Hepatic stellate cell (primary cell): ENCODE results near the gene PARD6G.
A peak's percentile ranks its signal among the peaks of the same experiment; 100 is the strongest.

Source experiments
- DNase-seq: peaks from one replicate; pipeline ENCODE4 v3.0.0; 2011; ENCODE audit warnings: low spot score

The PARD6G gene

DNA sequence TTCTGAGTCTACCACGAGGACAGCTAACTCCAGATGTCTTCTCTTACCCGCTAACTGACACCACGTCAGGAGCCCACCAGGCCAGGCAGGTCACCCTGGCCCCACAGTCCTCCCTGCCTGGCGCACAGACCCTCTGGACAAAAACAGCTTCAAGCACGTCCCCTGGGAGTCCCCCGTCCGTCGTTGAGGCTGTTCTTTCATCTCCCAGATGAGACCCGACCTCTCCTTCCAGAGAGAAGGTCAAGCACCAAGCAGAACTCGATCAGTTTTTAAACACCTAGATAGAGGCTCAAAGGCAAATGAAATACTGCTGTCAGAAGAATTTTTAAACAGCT lies 57.8 kb downstream of the PARD6G start:
- no peak for DNase-seq

GRCh38 chr18:80188643-80189530 lies 58.4 kb downstream of the PARD6G start:
- DNase-seq = no peak

GRCh38 chr18:80187956-80188642 lies 59.2 kb downstream of the PARD6G start:
- DNase-seq = no peak

GRCh38 chr18:80185545-80185944 lies 61.8 kb downstream of the PARD6G start:
- DNase-seq = no peak

DNA sequence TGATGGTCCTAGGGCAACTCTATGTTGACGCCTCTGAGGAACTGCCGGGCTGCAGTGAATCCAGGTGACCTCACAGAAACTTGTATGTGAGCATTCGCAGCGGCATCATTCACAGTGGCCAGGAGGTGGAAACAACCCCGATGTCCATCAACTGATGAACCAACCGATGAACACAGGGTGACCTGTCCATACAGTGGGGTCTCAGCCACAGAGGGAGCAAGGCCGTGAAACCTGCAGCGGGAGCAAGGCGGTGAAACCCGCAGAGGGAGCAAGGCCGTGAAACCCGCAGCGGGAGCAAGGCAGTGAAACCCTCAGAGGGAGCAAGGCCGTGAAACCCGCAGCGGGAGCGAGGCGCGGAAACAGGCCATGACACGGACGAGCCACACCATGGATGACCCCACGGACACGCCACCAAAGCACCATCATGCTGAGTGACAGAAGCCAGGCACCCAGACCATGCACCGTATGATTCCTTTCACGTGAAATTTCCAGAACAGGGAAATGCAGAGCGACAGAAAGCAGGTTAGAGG lies 63.0 kb downstream of the PARD6G start:
- DNase-seq = no peak

- no peak for DNase-seq
Measured at GRCh38 chr18:80183273-80184050, 63.9 kb downstream of the PARD6G start.

- DNase-seq = no peak
Measured at GRCh38 chr18:80182855-80183254, 64.5 kb downstream of the PARD6G start.

DNA sequence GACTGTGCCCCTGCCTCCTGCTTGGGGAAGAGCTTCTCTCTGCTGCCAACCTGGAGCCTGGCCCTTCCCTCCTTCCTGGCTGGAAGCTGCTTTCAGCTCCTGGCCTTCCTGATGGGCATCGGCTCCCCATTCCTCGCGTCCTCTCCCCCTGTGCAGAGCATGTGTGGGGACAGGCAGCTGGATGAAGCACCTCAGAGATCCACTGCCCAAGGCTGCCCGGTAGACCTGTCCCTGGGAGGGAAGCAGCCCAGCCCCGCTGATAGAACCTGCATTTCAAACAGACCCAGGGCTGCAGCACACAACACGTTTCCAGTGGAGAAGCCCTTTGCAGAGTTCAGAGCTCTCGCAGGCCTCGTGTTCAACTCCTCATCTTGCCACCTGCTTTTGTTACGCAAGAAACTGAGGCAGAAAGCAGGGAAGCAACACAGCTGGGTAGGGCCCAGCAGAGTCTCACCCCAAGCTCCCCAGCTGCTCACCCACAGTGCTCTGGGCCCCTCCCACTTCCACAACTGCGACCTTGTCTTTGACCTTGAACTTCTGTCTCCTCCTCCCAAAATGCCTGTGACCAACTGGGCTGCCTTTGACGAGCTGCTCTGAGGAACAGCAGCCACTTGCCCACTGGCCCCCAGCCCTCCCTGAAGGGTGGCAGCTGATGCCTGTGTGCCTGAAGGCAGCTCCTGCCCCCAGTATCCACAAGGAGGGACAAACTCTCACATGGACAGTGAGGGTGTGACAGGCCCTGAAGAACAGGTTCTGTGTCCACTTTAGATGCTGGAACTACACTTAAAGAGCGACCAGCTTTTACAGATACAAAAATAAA lies 65.5 kb downstream of the PARD6G start:
- DNase-seq = no peak

DNA sequence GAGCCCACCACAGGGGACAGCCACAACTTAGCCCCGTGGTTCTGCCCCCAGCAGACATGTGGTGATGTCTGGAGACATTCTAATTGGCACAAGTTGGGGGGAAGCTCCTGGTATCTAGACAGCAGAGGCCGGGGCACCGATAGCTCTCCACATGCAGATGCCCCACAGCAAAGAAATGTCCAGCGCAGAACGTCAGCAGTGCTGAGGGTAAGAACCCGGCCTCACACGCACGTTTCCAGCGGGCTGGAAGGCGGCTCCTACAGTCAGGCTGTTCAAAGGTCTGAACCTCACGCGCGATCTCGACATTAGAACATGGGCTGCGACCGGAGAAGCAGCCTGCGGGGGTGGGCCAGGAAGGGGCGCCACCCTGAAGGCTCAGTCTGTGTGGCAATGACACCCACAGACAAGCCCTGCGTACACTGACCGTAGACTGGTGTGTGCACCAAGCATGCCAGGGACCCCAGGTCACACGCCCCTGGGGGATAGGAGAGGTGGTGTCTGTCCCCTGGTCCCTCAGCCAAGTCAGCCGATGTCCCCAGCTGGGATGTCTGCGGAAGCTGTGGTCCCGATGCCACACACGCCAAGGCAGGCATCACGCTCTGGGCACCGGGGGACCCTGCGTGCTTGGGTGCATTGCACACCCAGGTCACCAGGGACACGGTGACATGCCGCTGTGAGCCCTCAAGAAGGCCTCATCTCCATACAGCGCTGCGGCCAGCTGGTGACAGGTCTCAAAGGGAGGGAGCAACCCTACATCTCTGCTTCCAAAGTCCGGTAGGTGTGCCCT lies 66.3 kb downstream of the PARD6G start:
- DNase-seq = no peak

DNA sequence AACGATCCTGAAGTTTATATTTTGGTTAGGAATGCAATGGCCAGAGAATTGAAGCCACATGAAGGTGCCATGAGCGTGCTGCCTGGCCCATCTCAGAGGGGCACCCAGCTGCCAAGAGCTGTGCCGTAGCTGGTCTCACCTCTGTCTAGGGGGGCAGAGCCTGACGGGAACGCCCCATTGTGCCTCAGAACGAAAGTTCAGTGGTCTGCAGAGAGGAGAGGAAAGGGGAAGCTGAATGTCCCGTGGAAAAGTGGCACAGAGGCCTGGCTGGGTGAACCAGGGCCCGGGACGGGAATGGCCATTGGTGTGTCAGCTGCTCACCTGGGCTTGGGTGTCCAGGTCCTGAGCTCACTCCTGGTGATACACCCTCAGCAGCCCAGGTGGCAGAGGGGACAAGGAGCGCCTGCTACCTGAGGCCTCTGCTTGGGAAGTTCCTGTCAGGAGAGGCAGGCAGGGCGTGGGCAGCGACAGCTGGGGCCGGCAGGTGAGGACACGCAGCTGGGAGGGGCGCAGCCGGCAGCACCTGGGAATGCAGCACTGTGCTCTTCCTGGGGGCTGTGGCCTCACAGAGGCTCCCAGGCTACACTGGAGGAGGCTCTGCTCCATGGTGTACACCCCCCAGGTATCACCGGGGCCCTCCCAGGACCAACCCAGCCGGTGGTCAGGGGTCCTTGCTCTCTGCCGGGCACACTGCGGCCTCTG lies 67.3 kb downstream of the PARD6G start:
- DNase-seq = no peak

DNA sequence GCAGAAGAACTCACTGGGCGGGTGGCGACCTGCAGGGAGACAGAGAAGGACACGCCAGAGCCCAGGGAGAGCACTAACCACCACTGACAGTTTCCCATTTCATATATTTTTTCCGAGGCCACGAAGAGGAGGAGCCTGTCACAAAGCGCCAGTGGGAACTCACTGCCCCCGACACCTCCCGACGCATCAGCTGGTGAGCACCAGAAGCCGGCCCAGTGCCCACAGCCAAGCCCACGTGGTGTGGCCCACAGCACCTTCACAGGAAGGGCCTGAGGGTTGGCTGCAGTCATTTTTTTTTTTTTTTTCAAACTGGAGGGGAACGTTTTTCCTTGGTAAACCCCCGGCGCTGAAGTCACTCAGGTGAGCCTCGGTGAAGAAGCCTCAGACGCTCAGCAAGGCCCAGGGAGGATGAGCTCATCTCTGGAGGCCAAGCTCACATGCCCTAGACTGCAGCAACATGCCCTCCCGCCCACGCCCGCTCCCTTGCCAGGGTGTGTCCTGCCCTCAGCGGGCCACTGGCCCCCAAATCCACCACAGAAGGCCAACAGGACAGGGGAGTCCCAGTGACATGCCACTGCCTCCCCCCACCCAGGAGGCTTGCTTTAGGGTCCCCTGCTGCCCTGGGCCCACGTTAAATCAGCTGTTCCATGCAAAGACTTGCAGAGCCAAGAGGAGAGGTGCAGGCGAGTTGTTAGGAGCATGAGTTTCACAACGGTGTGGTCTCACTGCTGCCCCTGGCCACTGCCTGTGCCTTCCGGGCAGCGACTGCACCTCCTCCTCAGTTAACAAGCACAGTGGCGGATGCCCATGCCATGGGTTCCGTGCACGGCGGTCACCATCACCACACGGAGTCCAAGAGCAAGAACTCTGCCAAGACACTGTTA lies 68.1 kb downstream of the PARD6G start:
- DNase-seq = no peak

DNA sequence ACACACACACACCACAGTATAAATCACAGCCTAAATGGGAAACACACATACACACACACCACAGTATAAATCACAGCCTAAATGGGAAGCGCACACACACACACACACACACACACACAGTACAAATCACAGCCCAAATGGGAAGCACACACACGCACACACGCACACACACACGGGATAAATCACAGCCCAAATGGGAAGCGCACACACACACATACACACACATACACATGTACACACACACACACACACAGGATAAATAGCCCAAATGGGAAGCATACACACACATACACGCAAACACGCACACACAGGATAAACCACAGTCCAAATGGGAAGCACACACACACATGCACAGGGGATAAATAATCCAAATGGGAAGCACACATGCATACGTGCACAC lies 70.2 kb downstream of the PARD6G start:
- DNase-seq = no peak

- DNase-seq = no peak
Measured at GRCh38 chr18:80176334-80177073, 70.8 kb downstream of the PARD6G start.

- DNase-seq = no peak
Measured at GRCh38 chr18:80175451-80176204, 71.7 kb downstream of the PARD6G start.

- DNase-seq = no peak
Measured at GRCh38 chr18:80173060-80173459, 74.3 kb downstream of the PARD6G start.

GRCh38 chr18:80172056-80172455 lies 75.3 kb downstream of the PARD6G start:
- DNase-seq = no peak

GRCh38 chr18:80171054-80171872 lies 76.1 kb downstream of the PARD6G start:
- peak; percentile 79 for DNase-seq
